Inflammatory macrophage treated with lipopolysaccharide for 1 hour (primary cell): ENCODE data around the gene GRIK1.
A peak's percentile ranks its signal among the peaks of the same experiment; 100 is the strongest.

Experiments used
- DNase-seq, 2 donors: peaks; one replicate each; pipeline ENCODE4 v3.0.0-alpha.2; 2020 to 2022

GRIK1 gene

DNA sequence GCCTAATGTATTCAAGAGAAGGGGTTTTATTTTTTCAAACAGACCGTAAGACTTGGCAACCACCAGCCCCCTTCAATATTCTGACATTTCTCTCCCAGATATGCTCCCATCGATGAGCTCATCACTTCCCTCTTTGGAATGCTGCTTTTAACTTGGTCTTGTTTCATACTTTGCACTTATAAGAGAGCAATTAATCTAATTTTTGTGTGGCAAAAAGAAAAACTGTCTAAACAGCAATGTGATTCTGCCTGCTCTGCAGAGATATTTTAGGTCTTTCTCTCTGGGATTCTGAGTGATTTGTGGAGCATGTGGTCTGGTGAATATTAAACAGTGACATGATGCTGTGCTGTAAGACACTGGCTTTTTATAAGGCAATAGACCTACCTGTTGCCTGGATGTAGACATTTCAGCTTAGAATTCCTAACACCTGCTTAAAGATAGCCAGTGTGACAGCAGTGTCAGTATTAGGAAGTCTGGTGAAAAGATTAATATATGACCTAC lies 356.3 kb downstream of the GRIK1 start:
- no peak for DNase-seq

DNA sequence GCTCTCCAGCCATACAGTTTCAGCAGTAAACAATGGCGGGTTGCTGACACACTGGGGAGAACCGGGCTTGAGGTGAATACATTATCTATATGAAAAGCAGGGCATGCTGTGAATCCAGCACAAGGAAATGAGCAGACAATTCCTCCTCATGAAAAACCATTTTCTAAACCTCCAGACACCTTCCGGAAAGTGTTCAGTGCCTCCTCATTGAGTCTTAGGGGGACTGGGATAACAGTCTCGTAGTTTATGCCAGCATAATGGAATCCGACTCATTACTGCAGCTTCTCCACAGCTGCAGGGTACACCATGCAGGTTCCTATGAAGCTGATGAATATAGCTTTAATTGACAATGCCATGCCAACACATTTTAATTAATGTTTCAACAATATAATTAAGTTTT lies 356.9 kb downstream of the GRIK1 start:
- DNase-seq, result no peak

DNA sequence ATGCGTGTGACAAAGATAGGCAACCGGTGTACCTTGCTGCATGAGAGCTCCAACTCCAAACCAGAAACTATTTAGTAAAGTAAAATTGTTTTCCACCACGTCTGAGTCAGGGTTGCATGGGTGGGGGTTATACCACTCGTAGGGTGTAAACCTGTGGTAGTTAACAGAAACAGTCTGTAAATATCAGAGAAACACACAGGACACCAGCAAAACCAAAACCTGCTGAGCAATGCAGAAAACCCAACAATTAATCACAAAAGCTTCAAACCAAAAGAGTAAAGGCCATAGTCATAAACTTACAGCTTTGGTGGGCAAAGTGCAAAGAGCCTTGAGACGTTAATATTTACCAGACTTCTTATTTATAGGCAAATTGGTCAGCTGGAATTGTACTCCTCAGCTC lies 358.4 kb downstream of the GRIK1 start:
- no peak for DNase-seq

DNA sequence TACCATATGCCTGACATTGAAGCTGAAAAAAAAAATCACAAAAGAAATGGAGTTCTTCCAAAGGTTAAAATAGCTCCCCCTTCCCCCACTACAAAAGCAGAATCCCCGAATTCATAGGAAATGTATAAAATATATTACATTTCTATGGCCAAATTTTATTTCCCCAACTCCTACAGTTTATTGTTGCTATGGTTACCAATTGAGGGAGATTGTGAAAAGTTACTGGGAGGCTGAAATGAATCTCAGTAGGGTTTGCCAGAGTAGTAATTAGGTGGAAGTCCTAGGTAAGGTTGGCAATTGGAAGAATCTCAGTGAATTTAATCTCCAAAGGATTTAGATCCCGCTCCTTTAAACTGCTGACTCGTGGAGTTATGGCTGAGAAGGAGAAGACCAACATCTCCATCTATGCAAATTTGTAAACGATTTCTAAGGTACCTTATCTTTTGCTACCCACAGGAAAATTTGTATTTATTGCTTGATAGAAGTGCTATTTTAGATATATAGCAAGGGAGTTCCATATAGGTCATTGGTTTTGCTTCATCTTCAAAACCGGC lies 359.0 kb downstream of the GRIK1 start:
- no peak for DNase-seq

DNA sequence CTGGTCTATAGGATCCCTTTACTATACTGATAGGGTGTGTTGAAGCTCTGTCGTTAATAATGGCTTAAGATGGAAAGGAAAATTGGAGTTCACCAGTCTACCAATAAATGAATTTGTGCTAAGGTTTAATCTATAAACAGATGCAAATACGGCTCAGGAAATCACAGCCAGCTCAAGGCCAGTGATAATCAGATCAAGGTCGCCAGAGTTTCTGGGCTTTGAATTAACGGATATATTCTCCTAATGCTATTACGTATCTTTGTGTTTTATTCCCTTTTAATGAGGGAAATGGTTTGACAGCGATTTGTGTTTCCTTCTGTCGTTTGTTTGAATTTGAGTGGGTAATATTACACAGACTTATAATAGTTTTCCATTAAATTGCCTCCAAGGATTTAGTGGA lies 361.5 kb downstream of the GRIK1 start:
- DNase-seq, result no peak

DNA sequence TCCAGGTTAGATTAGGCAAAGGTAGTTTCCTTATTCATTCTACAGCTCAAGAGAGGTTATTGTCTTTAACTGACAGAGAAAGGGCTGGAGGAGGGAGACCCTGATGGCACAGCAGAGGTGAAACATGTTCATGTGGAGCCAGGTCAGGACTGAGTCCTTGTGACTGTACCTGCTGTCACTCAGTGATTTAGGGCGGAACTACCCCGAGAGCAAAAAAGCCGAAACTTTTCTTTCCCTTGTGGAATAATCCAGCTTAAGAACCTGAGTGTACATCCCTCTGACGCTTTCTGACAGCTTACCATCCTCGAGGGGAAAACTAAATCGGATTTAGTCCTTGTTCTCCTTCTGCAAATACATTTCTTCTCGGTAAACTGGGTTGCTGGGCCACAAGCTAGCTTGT lies 367.8 kb downstream of the GRIK1 start:
- DNase-seq, result no peak

DNA sequence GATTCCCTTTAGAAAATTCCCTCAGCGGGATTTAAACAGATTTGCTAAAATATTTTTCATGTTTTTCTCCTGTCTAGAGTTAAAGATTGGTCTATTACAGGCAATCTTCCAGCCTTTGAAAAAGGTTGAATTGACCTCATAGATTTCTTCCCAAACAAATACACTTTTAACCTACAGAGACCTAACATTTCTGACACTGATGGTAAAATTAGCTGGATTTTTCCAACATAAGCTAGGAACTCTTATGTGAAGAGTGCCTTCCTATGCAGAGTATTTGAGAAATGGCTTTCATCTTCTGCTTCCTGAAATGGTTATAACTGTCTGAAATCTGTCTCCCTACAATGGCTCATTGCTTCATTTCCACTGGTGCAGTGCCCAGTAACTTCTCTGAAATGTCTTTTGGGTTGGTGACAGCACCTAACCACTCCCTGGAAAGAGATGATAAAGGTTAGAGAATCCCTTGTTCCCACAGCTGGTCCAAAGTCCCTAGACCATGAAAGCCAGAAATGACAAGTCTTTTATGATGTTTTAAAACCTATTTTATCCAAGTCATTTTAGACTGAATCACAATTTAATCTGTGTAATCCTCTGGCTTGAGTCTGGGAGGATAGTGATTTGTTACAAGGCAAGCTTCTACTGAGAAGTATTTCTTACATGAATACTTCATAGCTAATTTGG lies 371.6 kb downstream of the GRIK1 start:
- no peak for DNase-seq

DNA sequence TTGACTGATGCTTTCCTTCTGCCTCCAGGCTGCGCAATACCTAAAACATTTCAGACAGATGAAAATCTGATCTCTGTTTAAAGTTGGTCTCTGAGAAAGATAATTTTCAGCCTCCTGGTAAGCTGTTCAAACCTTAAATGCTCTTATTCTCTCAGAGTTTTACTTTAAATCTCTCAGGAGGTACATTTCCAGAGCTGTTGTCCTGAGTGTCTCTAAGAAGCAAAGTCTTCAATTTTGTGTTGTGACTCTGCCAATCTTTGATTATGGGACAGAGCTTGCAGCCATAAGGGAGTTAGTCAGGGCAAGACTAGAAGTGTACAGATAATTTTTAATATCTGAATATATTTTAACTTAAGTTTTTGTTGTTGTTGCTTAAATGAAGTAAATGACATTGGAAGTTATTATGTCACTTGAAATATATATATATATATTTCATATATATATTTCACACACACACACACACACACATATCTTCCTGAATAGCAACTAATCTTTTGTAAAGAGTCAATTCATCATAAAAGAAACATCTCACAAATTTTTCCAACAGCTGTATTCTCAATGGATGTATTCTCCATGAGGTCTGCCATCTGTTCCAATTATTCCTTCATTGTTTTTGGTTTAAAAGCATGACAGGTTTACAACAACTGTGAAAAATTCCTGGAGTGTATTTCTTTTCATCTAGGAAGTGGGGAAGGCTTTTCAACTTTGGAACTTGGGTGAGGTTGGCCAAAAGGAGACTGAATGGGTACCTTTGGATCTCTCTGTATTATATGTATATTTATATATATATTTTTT lies 381.7 kb downstream of the GRIK1 start:
- DNase-seq, result no peak

DNA sequence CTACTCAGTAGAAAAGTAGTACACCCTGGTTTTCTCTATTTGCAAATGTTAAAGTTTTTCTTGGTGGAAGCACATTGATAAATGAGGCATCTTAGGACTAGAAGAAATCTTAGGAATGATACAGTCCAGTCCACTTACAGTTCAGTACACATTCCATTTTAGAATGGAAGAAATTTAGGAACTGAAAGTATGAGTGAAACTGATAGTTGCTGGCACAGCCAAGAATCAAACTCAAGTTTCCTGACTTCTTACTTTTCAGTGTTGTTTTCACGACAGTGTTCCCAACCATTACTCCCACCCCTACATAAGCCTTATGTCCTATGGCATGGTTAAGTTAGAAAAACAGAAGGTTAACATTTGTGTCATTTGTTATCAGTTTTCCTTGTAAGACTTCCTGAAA lies 382.6 kb downstream of the GRIK1 start:
- DNase-seq, result peak; percentile 10 to 36

DNA sequence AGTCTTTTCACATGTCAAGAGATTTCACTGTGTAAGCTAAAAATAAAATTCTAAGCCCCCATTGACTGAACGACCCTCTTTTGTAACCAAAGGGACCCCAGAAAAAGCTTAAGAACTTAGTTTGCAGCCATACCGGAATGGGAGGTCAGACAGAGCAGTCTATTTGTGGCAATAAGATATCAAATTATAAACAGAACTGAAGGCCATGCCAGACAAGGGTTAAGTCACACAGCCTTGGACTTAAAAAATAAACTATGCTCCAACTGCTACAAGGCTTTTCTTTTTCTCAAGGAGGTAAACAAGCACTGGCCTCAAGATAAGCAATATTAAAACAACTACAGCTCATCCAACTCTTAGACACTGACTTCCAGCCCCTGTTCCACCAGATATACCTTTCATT lies 384.2 kb downstream of the GRIK1 start:
- no peak for DNase-seq

DNA sequence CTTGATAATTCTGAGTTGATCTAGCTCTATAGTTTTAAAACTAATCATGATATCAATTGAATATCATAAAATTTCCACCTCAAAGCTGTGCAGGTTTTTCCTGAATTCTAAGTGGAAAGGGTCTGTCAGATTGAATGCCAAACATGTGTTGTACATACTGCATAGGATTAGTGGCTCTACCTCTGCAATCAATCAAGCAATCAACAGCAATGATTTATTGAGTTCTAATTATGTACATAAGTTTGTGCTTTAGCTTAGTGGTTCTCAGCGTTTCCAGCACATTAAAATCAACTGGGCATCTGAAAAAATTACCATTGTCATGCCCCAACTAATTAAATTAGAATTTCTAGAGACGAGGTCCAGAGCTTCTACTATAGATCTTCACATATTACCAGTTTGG lies 389.6 kb downstream of the GRIK1 start:
- no peak for DNase-seq

DNA sequence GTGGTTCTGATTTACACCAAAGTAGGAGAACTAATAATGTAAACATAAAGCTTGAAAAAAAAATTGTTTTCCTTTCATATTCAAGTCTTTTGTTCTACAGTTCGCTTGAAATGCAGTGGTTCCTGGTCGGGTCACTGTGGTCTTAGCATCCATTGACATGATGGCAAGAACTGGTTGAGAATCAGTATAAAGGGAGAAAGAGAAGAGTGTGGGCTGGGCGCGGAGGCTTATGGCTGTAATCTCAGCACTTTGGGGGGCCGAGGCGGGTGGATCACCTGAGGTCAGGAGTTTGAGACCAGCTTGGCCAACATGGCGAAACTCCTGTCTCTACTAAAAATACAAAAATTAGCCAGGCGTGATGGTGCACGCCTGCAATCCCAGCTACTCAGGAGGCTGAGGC lies 390.2 kb downstream of the GRIK1 start:
- DNase-seq, result no peak

DNA sequence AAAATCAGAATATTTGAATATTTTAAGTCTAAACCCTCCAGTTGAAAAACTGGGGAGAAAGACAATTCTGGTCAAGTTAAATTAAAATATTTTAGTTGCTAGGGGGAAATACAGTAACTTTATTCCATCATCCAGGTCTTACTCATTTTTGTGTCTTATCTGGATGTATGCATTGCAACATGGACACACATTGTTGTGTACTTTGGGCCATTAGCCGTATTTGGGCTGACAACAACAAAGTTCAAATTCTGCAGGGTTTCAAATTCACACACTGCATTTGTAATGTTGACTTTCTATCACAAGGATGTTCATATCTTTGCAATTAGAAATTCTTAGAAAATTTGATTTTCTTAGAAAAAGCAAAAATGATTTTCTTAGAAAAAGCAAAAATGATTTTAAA lies 391.8 kb downstream of the GRIK1 start:
- no peak for DNase-seq

DNA sequence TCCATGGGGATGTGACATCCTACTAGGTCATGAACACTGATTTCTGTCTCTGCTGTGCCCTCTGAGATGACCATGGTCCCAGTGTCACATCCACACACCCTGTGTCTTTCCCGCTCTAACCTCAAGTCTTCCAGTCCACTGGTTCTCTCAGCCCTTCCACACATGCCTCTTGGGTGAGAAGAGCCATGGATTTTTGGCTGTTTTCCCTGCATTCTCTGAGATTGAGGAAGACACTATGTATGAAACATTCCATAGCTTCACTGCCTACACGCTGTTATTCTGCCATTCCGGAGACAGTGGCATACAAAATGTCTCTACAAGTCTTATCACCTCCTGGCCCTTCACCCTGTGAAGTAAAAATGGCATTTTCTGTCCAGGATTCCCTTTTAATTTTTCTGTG lies 393.7 kb downstream of the GRIK1 start:
- no peak for DNase-seq

DNA sequence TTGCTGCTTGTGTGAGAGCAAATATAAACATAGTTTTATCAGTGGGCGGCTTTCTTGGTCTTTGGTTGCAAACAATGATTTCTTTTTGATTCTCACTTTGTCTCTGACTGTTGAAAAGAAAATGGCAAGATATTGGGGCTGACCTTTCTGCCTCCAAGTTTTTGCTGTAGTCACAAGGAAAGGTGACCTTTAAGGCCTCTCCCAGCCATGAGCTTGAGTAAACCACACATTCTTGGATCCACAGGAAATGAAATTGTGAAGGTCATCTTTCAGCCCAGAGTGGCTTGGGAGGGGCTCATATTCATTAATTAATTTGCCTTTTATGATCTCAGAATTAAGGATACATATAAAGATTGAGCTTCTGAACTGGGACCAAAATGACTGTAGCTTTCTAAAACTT lies 399.5 kb downstream of the GRIK1 start:
- DNase-seq, result no peak

DNA sequence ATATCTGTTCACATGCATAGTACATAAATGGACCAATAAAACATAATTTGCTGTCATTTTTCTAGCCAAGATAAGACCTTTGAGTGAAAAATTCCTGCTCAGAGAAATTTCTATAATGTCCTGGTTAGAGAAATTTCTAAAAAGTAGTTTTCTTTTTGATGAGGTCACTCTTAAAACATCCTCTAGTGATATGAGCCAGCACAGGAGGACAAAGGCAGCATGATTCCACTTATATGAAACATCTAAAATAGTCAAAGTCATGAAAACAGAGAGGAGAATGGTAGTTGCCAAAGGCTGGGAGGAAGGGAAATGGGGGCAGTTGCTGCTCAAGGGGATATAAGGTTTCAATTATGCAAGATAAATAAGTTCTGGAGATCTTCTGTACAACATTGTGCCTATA lies 401.7 kb downstream of the GRIK1 start:
- no peak for DNase-seq

DNA sequence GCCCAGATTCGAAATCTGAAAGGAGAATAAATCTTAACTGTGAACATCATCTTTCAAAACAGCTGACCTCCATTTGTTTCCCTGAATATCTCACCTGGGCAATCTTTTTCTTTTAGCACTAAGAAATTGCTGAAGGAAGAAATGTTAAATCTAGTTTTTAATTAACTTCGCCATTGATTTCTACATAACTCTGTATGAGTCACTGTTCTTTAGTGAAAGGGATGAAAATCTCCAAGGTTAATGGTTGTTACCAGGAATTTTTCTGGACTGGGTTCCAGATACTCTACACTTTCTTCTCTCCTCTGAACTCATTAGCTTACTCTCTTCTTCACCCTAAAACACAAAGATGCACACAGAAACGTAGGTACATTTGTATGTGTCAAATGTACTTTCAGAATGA lies 405.3 kb downstream of the GRIK1 start:
- no peak for DNase-seq

DNA sequence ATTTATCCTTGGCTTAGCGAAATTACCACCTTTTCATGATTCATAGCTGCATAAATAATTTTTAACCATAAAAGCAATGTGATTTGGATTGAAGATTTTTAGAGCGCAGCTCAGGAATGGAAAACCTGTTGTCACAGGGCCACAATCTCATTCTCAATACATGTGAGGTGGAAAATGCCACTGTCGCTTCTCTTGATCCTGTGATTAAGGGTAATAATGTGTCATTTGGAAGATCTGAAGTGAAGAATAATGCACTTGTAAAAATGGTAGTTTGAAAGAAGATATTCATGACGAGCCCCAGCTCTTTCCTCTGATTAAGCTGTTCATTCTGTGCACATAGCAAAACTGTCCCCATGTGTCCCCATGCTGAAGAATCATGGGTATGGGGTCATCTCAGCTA lies 410.7 kb downstream of the GRIK1 start:
- DNase-seq, result no peak

DNA sequence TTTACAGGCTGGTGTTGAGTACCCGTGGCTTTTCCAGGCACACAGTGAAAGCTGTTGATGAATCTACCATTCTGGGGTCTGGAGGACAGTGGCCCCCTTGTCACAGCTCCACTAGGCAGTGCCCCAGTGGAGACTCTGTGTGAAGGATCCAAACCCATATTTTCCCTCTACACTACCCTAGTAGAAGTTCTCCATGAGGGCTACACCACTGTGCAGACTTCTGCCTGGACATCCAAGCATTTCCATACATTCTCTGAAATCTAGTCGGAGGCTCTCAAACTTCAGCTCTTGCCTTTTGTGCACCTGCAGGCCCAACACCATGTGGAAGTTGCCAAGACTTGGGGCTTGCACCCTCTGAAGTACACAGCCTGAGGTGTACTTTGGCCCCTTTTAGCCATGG lies 413.3 kb downstream of the GRIK1 start:
- DNase-seq, result no peak

DNA sequence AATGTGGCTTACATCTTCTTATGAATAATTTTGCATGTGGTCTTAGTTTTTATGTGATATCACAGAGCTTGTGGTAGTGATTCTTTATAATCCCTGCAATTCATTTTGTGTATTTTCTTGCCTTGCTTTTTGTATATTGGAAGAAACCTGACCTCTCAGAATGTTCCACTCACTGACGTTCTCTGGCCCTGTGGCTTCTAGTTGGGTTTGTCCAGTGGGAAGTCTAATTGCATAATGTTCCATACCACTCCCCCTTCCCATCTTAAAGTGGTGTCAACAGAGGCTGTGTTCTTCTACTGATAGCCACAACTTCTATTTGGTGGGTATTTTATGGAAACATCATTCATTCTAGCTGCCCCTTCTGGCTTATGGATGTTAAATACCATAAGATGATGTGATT lies 415.7 kb downstream of the GRIK1 start:
- DNase-seq, result no peak

DNA sequence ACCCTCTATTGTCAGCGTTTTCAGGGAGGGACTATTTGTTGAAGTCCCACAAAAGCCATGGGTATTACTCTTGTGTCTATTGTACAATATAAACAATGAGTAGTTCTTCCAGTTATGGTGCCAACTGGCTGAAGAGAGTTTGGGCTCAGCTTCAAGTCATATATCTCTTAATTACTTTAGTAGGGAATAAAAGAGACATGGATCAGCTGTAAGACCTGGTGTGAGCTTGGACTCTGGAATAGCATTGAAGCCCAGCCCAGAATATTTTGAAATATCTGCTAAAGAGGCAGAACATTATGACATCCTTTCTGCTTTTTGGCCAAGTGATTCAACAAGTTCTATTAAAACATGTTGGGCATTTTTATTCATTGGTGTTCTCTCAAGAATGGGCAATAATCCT lies 416.1 kb downstream of the GRIK1 start:
- DNase-seq, result no peak

DNA sequence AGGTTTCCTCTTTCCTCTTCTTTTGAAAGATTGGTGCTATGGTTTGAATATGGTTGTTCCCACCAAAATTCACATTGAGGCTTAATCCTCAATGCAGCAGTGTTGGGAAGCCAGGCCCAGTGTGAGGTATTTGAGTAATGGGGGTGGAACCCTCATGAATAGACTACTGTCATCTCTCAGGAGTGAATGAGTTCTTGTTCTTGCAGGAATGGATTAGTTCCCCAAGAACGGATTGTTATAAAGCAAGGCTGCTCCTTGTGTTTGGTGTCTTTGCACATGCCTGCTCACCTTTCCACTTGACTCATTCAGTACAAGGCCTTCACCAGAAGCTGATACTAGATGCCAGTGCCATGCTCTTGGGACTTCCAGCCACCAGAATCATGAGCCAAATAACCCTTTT lies 417.9 kb downstream of the GRIK1 start:
- no peak for DNase-seq

DNA sequence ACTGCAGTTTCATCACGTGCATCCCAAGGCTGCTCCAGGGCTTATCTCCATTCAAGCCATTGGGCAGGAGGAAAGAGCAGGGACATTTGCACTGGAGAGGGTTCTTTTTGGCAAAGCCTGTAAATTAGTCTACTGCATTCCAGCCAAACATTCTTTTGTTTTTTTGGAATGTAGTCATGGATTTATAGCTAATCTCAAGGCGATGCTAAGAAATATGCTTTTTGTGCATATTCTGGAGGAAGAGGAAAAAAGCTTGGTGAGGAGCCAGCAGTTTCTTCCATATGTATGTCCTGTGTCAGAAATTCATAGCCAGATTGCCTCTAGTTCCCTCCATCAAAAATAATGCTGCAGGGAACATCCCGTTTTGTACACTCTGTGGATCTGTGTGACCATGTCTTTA lies 419.6 kb downstream of the GRIK1 start:
- DNase-seq, result no peak

DNA sequence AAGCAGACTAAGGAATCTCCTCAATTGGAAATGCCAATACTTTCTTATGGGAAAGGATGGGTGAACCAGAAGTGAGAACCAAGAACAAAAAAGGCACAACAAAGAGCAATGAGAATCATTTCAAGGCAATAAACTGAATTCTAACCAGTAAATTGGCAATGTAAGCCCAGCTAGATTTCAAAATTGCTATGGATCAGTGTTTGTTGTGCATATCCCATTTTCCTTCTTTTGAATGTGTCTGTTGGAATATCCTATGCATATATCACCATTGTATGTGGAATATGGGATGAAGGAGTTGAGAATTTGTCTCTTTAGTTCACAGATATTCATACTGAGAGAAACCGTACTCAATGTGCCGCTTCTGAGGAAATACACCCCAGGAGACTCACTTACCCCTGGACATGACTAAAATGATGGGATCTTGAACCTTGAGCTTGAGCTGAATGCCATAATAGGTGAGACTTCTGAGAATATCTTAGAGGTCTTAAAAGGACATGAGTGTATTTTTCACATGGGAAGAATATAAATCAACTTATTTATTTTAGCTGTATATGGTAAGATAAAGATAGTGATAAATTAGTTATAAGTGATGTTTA lies 425.0 kb downstream of the GRIK1 start:
- no peak for DNase-seq
